Measurements from ENCODE around the gene FUT6.
"Not testable (repeated sequence)": the region's sequence is repeated elsewhere in the genome, so short reads cannot be mapped to it uniquely, and the experiment has no call there.

Gene FUT6

DNA sequence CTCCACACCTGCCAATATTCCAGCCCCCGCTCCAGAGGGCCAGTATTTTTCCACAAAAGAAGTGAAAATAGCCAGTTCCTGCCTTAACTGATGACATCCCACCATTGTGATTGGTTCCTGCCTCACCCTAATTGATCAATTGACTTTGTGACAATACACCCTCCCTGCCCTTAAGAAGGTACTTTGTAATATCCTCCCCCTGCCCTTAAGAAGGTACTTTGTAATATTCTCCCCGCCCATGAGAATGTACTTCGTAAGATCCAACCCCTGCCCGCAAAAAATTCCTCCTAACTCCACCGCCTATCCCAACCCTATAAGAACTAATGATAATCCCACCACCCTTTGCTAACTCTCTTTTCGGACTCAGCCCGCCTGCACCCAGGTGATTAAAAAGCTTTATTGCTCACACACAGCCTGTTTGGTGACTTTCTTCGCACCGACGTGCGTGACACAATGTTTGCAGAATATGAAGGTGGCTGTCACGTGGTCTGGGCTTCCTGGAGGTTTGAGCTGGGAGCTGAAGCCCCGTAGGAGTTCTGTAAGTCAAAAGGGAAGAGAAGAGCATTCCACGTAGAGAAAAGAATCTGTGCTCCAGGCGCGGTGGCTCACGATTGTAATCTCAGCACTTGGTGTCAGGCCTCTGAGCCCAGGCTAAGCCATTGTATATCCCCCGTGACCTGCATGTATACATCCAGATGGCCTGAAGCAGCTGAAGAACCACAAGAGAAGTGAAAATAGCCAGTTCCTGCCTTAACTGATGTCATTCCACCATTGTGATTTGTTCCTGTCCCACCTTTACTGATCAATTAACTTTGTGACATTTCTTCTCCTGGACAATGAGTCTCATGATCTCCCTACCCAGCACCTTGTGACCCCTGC lies 17.9 kb upstream of the FUT6 start:
- no peak for FAIRE-seq

DNA sequence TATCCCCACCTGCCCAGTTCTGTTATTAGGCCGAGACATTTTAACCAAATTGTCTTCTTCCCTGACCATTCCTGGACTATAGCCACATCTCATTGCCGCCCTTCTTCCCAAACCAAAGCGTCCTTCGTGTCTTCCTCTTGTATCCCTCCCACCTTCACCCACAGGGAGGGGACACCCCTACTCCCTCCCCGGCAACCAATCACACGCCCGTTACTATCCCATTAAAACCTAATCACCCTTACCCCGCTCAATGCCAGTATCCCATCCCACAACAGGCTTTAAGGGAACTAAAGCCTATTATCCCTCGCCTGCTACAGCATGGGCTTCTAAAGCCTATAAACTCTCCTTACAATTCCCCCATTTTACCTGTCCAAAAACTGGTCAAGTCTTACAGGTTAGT lies 15.6 kb upstream of the FUT6 start:
- not testable (repeated sequence) for FAIRE-seq

DNA sequence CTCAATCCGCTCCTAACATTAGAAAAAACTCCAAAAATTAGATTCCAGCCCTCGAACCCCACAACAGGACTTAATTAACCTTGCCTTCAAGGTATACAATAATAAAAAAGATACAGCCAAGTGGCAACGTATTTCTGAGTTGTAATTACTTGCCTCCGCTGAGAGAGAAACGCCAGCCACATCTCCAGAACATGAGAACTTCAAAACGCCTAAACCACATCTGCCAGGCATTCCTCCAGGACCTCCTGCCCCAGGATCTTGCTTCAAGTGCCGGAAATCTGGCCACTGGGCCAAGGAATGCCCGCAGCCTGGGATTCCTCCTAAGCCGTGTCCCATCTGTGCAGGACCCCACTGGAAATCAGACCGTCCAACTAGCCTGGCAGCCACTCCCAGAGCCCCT lies 14.6 kb upstream of the FUT6 start:
- FAIRE-seq: not testable (repeated sequence)

DNA sequence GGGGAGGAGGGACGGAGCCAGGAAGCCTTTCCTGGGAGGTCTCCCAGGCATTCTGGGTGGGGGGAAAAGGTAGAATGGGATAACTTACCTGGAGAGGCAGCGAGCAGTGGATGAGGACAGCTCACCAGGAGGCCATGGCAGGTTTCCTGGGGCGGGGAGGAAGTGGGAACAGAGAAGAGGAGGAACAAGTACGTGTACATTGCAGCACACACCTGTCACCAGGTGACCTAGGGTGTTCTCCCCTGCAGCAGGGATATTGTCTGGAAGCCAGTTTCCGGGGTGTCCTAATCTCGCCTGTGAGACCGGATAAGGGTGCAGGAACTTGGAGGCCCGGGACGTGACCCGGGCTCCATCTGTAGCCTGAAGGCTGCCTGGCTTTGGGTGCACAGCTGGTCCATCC lies 11.8 kb upstream of the FUT6 start, which contains the start of gene FUT3:
Gene FUT3, minus strand, starts transcription at position 148 of the 400 bp plus-strand sequence.
- no peak for FAIRE-seq

DNA sequence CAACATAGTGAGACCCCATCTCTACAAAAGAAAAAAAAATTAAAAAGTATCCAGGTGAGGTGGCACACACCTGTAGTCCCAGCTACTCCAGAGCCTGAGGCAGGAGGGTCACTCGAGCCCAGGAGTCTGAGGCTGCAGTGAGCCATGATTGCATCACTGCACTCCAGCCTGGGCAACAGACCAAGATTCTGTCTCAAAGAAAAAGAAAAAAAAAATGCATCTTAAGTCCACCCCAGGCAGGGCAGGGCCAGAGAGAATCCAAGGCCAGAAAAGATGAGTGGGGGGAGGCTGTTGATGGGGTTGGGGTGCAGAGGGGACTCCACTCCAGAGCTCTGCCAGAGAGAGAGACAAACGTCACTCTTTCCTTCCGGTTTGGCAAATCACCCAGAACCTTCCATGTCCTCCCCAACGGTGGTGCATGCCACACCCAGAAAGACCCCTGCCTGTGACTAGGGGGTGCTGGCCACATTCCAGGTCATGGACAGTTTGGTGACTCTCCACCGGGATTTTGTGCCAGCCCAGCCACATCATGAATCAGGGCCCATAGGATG lies 11.3 kb upstream of the FUT6 start:
- FAIRE-seq: no peak

DNA sequence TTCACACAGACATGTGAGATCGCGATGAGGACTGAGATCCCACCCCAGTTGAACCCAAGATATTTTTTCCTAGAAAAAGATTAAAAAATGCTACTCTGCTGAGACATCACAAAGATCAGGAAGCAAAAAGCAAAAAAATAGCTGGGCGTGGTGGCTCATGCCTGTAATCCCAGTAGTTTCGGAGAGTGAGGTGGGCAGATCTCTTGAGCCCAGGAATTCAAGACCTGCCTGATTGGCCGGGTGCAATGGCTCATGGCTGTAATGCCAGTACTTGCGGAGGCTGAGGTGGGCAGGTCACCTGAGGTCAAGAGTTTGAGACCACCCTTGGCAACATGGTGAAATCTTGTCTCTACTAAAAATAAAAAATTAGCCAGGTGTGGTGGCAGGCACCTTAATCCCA lies 10.7 kb upstream of the FUT6 start:
- FAIRE-seq: no peak

DNA sequence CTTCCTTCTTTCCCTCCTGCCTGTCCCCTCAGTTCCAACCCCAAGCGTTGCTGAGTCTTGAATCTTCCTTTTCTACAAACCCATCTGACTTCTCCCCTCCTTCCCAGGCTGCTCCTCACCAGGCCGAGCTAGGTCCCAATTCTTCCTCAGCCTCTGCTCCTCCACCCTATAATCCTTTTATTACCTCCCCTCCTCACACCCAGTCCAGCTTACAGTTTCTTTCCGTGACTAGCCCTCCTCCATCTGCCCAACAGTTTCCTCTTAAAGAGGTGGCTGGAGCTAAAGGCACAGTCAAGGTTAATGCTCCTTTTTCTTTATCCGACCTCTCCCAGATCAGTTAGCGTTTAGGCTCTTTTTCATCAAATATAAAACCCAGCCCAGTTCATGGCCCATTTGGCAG lies 9.1 kb upstream of the FUT6 start:
- not testable (repeated sequence) for FAIRE-seq

DNA sequence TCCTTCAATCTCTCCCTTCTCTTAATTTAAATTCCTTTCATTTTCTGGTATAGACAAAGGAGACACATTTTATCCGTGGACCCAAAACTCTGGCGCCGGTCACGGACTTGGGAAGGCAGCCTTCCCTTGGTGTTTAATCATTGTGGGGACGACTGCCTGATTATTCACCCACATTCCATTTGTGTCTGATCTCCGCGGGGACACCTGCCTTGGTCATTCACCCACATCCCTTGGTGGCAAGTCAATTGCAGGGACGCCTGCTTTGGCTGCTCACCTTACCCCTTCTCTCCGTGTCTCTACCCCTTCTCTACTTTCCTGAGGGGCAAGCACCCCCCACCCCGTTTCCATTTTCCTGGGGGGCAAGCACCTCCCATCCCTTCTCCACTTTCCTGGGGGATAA lies 8.3 kb upstream of the FUT6 start:
- FAIRE-seq: not testable (repeated sequence)

DNA sequence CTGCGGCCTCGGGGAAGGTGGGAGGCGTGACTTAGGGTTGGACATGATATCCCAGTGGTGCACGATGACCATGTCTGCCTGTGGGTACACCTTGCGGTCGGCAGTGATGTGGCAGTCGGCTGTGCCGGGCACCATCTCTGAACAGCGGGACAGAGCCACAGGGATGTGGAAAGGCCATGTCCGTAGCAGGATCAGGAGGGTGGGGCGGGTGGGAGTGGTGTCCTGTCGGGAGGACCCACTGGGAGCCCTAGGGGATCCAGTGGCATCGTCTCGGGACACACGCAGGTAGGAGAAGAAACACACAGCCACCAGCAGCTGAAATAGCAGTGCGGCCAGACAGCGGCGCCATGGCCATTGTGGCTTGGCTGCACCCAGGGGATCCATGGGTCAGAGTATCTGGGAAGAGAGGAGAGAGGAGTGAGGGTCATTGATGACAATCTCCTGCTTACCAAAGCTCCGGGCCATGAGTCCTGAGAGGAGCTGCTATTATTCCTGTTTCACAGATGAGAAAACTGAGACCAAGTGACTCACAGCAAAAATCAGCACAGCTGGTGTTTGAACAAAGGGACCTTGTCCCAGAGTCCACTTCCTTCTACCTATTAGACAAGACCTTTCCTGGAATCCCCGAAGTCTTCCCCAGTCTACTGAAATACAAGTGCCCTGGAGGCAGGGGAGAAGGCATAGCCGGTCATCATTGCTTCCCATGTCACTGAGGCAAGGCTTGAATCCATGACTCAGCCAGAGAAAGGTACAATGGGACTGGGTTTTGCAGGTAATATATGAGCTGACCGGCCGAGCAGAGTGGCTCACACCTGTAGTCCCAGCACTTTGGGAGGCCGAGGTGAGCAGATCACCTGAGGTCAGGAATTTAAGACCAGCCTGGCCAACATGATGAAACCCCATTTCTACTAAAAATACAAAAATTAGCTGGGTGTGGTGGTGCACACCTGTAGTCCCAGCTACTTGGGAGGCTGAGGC lies 5.2 kb upstream of the FUT6 start:
- FAIRE-seq: no peak

DNA sequence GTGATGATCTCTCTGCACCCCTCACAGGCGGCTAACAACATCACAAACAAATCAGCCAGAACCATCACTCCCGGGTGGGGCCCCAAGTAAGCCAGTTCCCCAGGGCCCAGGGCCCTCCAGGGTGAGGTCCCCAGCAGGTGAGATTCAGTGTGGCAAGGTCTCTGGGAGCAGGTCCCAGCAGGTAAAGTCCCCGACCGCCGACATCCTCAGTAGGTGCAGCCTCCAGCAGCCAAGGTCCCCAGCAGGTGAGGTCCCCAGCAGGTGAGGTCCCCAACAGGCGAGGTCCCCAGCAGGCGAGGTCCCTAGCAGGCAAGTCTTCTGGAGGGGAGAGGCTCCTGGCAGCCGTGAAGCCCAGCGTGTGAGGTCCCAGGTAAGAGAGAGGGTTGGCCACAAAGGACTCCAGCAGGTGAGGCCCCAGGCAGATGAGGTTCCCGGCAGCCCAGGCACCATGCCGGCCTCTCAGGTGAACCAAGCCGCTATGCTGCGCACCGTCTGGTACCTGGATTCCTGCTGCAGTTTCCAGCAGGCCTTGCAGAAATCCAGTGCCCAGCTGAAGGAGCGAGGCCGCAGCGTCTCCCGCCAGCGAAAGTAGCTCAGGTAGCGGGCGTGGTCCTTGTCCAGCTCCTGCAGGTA lies 3.9 kb upstream of the FUT6 start:
- no peak for FAIRE-seq

DNA sequence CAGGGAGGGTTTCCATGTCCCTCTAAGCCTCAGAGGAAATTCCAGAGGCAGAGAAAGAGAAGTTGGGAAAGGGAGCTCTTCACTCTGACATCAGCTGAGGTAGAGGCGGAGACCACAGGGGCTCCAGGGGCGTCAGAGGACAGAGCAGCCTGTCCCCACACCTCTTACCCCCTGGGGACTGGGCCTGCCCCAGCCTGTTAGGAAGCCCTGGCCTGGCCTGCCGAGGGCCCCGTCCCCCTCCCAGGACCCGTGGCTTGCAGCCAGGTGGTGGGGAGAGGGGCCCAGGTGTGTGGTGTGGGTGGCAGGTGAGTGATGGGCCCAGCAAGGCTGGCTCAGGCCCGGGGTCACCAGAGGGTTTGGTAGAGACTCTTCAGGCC lies 2.2 kb upstream of the FUT6 start:
- FAIRE-seq: not testable (repeated sequence)

DNA sequence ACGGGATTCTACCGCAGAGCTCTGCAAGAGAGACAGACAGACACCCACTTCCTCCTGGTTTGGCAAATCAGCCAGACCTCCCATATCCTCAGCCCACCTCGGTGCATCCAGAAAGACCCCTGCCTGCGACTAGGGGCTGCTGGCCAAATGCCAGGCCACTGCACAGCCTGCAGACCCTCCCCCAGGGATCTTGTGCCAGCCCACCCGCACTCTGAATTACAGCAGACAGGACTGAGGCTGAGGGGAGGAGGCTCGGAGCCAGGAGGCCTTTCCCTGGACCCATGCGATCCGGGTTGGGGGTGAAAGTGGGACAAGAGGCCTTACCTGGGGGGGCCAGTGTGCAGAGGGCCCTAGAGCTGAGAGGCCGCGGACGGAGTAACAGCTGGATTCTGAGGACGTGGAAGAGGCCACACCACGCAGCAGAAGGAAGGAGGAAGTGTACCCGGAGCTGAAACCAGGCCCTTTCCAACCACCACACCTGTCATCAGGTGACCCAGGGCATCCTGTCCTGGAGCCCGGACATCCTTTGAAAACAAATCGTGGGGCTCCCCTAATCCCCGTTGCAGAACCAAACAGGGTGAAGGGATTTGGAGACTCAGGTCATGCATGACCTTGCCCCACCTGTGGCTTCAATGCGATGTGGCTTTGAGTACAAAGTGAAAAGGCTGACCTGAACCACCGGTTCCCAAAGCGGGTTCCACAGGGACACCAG lies 993 bp downstream of the FUT6 start:
- FAIRE-seq: no peak

DNA sequence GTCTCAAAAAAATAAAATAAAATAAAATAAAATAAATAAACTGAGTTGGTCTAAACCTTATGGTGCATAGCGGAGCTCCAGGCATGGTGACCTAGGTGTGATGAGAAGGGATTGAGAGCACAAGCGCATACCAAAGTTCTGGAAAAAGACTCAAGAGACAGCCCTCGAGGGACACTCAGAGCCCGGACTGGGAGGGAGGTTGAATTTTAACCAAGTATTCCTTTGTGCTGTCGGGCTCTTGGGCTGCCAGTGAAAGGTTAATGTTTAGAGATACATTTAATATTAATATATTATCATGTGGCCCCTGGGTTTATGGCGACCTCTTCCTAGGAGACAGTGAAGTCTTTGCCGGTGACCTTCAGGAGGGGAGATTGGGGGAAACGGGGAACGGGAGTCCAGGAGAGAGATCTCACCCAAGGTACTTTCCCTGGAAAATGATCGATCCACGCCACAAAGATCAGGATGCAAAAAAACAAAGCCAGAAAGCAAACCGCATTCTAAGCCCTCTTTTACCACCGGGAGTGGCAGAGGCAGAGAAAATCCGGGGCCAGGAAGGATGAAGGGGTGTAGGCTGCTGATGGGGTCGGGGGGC lies 1.6 kb downstream of the FUT6 start:
- no peak for FAIRE-seq

DNA sequence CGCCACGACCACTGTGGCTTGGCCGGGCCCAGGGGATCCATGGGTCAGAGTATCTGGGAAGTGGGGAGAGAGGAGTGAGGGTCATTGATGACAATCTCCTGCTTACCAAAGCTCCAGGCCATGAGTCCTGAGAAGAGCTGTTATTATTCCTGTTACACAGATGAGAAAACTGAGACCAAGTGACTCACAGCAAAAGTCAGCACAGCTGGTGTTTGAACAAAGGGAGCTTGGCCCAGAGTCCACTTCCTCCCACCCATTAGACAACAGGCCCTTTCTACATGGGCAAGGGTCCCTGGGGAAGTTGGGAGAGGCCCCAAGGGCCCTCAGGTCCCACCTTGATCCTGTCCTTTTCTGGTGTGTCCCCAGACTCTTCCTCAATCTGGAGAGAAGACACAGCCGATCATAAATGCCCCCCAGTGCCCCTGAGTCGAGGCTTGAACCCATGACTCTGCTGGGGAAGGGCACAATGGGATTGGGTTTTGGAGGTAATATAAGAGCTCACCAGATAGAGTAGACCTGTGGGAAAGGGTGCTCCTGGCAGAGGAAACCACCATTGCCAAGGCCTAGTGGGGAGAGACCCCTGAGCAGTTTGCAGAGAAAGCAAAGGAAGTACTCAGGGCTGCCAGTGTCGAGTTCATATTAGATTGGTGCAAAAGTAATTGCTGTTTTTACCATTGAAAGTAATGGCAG lies 6.8 kb downstream of the FUT6 start:
- no peak for FAIRE-seq

DNA sequence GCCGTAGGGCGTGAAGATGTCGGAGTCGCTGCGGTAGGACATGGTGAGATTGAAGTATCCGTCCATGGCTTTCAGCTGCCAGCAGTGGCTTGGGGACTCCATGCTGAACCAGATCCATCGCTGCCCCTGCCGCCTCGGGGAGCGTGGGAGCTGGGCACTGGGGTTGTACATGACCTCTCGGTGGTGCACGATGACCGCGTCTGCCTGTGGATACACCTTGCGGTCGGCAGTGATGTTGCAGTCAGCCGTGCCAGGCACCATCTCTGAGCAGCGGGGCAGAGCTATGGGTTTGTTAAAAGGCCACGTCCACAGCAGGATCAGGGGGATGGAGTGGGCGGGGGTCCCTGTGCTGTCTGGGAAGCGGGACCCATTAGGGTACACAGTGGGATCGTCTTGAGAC lies 7.4 kb downstream of the FUT6 start:
- no peak for FAIRE-seq

DNA sequence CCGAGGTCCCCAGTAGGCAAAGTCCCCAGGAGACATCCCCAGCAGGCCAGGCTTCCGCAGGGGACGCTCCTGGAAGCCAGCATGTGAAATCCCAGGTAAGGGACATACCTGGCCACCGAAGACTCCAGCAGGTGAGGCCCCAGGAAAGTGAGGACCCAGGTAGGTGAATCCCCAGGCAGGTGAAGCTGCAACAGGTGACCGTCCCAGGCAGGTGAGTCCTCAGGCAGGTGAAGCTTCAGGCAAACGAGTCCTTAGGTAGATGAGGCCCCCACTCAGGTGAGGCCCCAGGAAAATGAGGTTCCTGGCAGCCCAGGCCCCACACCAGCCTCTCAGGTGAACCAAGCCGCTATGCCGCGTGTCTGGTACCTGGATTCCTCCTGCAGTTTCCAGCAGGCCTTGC lies 8.3 kb downstream of the FUT6 start:
- no peak for FAIRE-seq

DNA sequence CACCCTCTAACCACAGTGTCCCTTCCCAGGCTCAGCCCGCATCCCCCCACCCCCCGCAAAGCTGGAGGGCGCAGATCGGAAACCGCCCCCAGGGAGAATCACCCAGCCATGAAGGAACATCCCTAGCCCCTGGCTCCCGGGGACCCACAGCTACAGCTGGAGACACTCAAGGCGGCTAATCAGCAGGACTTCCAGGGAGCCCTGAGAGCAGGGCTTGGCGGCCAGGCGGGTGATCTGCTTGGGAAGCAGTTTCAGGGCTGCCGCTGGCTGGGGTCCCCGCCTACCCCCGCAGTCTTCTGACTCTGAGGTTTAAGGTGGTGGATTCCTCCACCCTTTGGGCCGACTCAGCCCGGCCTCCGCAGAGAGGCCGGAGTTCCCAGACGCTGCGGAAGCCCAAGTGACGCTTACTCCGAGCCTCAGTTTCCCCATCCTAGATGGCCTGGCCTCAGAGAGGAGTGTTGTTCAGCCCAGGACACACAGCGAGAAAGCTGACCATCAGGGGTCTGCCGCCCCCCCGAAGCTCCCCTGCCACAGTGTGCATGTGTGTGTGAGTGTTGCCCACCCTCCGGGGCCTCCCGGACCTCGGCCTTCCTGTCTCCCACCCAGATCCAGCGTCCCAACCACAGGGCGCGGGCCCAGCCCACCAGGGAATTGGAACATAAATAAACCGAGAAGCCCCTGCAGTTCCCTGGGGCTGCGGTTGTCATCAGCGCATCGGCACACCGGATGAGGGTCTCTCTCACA lies 9.8 kb downstream of the FUT6 start:
- no peak for FAIRE-seq

DNA sequence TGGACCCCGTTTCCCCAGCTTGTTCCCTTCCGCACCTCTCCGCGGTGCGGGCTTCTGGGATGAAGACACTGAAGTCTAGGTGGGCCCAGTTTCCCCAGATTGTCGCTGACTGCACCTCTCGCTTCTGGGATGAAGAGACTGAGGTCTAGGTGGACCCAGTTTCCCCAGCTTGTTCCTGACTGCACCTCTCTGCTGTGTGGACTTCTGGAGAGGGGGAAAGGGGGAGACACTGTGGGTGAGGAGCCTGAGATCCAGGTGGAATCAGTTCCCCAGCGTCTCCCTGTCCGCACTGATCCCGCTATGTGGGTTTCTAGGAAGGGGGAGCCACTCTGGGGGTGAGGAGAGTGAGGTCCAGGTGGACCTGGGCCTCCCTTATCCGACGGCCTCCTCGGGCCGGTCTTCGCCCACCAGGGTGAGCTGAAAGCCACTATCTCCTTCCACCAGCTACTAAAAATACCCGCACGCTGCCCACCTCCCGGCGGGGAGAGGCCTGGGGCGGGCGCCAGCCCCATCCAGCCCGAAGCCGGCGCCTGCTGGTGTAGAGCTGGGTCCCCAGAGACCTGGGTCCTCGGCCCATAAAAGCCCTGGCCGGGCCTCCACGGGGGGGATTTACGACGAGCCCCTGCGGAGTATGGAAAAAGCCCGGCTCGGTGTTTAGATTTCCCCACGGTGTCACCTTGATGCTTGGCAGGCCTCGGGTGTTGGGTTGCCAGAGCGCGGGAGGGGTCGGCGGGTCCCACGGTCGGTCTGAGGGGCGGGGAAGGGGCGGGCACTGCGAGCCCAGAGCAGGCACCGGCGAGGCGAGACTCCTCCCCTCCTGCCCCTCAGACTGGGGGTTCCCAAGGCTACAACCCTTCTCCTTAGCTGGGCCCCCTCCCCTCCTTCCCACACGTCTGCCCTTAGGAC lies 10.6 kb downstream of the FUT6 start:
- no peak for FAIRE-seq
